ENCODE results near the gene JPH4.

JPH4 gene

GRCh38 chr14:23582906-23583760, 4.5 kb upstream of the JPH4 start:
- H4K20me1 ChIP-seq (ENCODE audit: insufficient read depth, low read length) = no peaks in the 10 kb centered on the region

GRCh38 chr14:23580948-23581281, 2.3 kb upstream of the JPH4 start:
- Histone ChIP-seq H3K79me2 (ENCODE audit: insufficient read depth, low read length) (no peaks in the 10 kb centered on the region), H3F3A (ENCODE audit: insufficient read depth, low read length) (no peaks in the 10 kb centered on the region), H3K27me3 (ENCODE audit: insufficient read depth, low read length) (no peaks in the 10 kb centered on the region; the same call in 1 of the 2 replicates), H2AFZ (ENCODE audit: low read length) (no peak overlapping the region), H3K9me3 (ENCODE audit: low read length) (no peaks in the 10 kb centered on the region), H3K27ac (ENCODE audit: low read depth, low read length, poor library complexity, severe bottlenecking) (no peak overlapping the region), H3K36me3 (ENCODE audit: insufficient read depth, low read length) (no peaks in the 10 kb centered on the region), H3K4me1 (ENCODE audit: insufficient read depth, low read length, severe bottlenecking) (no peaks in the 10 kb centered on the region), H3K4me2 (ENCODE audit: low read length) (no peak overlapping the region), H3K4me3 (ENCODE audit: low read depth, low read length, poor library complexity, severe bottlenecking) (no peak overlapping the region), H3K9ac (ENCODE audit: low read length) (no peak overlapping the region), H3K9me2 (ENCODE audit: low read depth, low read length) (no peaks in the 10 kb centered on the region), H4K20me1 (ENCODE audit: insufficient read depth, low read length) (no peaks in the 10 kb centered on the region)
- TF ChIP-seq EZH2 (IDR thresholded peaks at IDR 0.05; ENCODE audit: borderline replicate concordance, low read length) (no peak), CTCF (IDR thresholded peaks at IDR 0.05; ENCODE audit: low read length) (no peak)

More at GRCh38 chr14:23582906-23583760, 4.5 kb upstream of the JPH4 start:
- no peaks in the 10 kb centered on the region for H3K79me2 ChIP-seq (ENCODE audit: insufficient read depth, low read length)
- H3K9me2 ChIP-seq (ENCODE audit: low read depth, low read length) = no peaks in the 10 kb centered on the region
- H3K27me3 ChIP-seq (ENCODE audit: insufficient read depth, low read length) = no peaks in the 10 kb centered on the region
- H3K27ac ChIP-seq (ENCODE audit: low read depth, low read length, poor library complexity, severe bottlenecking) = no peak overlapping the region
- no peak overlapping the region for H3K4me2 ChIP-seq (ENCODE audit: low read length)
- no peaks in the 10 kb centered on the region for H3K36me3 ChIP-seq (ENCODE audit: insufficient read depth, low read length)
- H3K4me3 ChIP-seq (ENCODE audit: low read depth, low read length, poor library complexity, severe bottlenecking) = no peak overlapping the region
- no peak overlapping the region for H3K9ac ChIP-seq (ENCODE audit: low read length)
- H3K9me3 ChIP-seq (ENCODE audit: low read length) = no peaks in the 10 kb centered on the region
- no peaks in the 10 kb centered on the region for H3F3A ChIP-seq (ENCODE audit: insufficient read depth, low read length)
- H3K4me1 ChIP-seq (ENCODE audit: insufficient read depth, low read length, severe bottlenecking) = no peaks in the 10 kb centered on the region
- TF ChIP-seq CTCF (IDR thresholded peaks at IDR 0.05; ENCODE audit: low read length) (no peak), EZH2 (IDR thresholded peaks at IDR 0.05; ENCODE audit: borderline replicate concordance, low read length) (no peak)
- H2AFZ ChIP-seq (ENCODE audit: low read length) = no peak overlapping the region

- H3K27ac ChIP-seq (ENCODE audit: low read depth, low read length, poor library complexity, severe bottlenecking) = no peak overlapping the region
- no peaks in the 10 kb centered on the region for H4K20me1 ChIP-seq (ENCODE audit: insufficient read depth, low read length)
- no peak overlapping the region for H3K4me2 ChIP-seq (ENCODE audit: low read length)
- H3K79me2 ChIP-seq (ENCODE audit: insufficient read depth, low read length) = no peaks in the 10 kb centered on the region
- no peak overlapping the region for H3K4me3 ChIP-seq (ENCODE audit: low read depth, low read length, poor library complexity, severe bottlenecking)
- H2AFZ ChIP-seq (ENCODE audit: low read length) = no peak overlapping the region
- H3K9ac ChIP-seq (ENCODE audit: low read length) = no peak overlapping the region
- no peaks in the 10 kb centered on the region for H3K4me1 ChIP-seq (ENCODE audit: insufficient read depth, low read length, severe bottlenecking)
- no peaks in the 10 kb centered on the region; the same call in 1 of the 2 replicates for H3K27me3 ChIP-seq (ENCODE audit: insufficient read depth, low read length)
- H3K9me2 ChIP-seq (ENCODE audit: low read depth, low read length) = no peaks in the 10 kb centered on the region
- no peaks in the 10 kb centered on the region for H3F3A ChIP-seq (ENCODE audit: insufficient read depth, low read length)
- no peaks in the 10 kb centered on the region for H3K9me3 ChIP-seq (ENCODE audit: low read length)
- no peaks in the 10 kb centered on the region for H3K36me3 ChIP-seq (ENCODE audit: insufficient read depth, low read length)
- TF ChIP-seq CTCF (IDR thresholded peaks at IDR 0.05; ENCODE audit: low read length) (no peak), EZH2 (IDR thresholded peaks at IDR 0.05; ENCODE audit: borderline replicate concordance, low read length) (no peak)
Observed at GRCh38 chr14:23580152-23580926, 1.7 kb upstream of the JPH4 start.
